Type B pancreatic cell (in vitro differentiated cells): ENCODE measurements around the gene L3MBTL1. TPM values are rescaled to one million over a fixed set of nuclear protein-coding genes. Genes with fewer than 3 reads are reported as not detected.

ENCODE experiments used
- DNase-seq: peaks from one replicate; pipeline ENCODE4 v3.0.0; 2021; ENCODE audit warnings: mixed read lengths; ENCODE audit not compliant: unreplicated experiment; ENCODE audit errors: extremely low spot score
- H3K27ac Mint-ChIP-seq: 2 replicates; pipeline ENCODE4 v1.8.0; 2021; ENCODE audit warnings: mild to moderate bottlenecking, mixed read lengths
- H3K27me3 Mint-ChIP-seq: 2 replicates; pipeline ENCODE4 v1.8.0; 2021; ENCODE audit warnings: mixed read lengths
- H3K36me3 Mint-ChIP-seq: 2 replicates; pipeline ENCODE4 v1.8.0; 2021; ENCODE audit warnings: mixed read lengths
- H3K4me1 Mint-ChIP-seq: one replicate; pipeline ENCODE4 v1.8.0; 2021; ENCODE audit warnings: mixed read lengths; ENCODE audit not compliant: unreplicated experiment
- H3K4me3 Mint-ChIP-seq: 2 replicates; pipeline ENCODE4 v1.8.0; 2021; ENCODE audit warnings: mild to moderate bottlenecking, mixed read lengths
- H3K9me3 Mint-ChIP-seq: 2 replicates; pipeline ENCODE4 v1.8.0; 2021; ENCODE audit warnings: mixed read lengths
- total RNA-seq: library from RNA; stranded (reverse); gene quantifications from 2 replicates; pipeline ENCODE4 v1.2.1, GENCODE V29; 2021; ENCODE audit warnings: low replicate concordance
- TF ChIP-seq, protein P1 (sequence below): fragments of 200-600 bp; sonication (generic); conservative IDR thresholded peaks from 2 replicates; pipeline ENCODE4 v1.5.0; 2021; ENCODE audit warnings: antibody characterized with exemption, mild to moderate bottlenecking

Gene L3MBTL1
- total RNA-seq, 1 donor from 2014 or later: 23.1 TPM

DNA sequence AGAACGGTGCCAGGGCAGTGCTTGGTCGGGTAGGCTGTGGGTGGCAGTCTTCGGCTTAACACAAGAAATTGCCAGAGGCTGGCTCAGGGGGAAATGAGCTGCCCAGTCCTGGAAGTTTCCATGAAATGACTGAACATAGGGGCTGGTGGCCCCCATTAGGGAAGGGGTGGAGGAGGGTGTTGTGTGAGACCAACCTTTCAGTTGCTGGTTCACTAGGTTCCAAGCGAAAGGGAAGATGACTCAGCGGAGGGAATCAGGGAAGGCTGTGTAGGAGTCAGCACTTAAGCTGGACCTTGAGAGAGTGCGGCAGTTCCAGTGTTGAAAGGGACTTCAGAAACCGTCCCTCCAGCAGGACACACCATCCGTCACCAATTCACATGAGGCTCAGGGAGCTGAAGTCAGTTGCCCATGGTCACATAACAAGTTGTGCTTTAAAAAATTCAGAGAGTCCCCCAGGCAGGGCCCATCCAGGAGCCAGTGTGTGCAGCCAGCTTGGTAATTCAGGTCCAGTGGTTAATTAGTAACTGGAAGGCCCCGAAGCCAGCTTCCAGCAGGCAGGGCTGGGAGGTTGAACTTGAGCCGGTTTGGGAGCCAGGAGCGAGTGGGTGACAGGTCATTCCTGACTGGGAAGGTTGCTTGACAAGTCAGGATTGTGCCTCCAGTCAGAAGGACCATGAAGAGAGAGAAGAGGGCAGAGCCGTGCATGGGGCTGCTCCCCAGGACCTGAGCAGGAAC lies 51.1 kb downstream of the L3MBTL1 start, which contains the start of gene SGK2:
Gene SGK2 (plus strand): TSS at position 616 of the 735 bp plus-strand sequence. CDS start 7,469 bp downstream, outside the sequence.
- no peaks in the 10 kb centered on the region for H3K36me3 Mint-ChIP-seq
- H3K27me3 Mint-ChIP-seq: no peaks in the 10 kb centered on the region
- H3K4me3 Mint-ChIP-seq: peak within 1 kb of the TSS; percentile 69
- DNase-seq: no peak
- H3K4me1 Mint-ChIP-seq: peaks cover 14% of the 10 kb centered on the region
- H3K9me3 Mint-ChIP-seq: no peaks in the 10 kb centered on the region
- TF ChIP-seq, protein P1, sequence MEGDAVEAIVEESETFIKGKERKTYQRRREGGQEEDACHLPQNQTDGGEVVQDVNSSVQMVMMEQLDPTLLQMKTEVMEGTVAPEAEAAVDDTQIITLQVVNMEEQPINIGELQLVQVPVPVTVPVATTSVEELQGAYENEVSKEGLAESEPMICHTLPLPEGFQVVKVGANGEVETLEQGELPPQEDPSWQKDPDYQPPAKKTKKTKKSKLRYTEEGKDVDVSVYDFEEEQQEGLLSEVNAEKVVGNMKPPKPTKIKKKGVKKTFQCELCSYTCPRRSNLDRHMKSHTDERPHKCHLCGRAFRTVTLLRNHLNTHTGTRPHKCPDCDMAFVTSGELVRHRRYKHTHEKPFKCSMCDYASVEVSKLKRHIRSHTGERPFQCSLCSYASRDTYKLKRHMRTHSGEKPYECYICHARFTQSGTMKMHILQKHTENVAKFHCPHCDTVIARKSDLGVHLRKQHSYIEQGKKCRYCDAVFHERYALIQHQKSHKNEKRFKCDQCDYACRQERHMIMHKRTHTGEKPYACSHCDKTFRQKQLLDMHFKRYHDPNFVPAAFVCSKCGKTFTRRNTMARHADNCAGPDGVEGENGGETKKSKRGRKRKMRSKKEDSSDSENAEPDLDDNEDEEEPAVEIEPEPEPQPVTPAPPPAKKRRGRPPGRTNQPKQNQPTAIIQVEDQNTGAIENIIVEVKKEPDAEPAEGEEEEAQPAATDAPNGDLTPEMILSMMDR: no peak
- H3K27ac Mint-ChIP-seq: peak within 1 kb of the TSS; percentile 91

DNA sequence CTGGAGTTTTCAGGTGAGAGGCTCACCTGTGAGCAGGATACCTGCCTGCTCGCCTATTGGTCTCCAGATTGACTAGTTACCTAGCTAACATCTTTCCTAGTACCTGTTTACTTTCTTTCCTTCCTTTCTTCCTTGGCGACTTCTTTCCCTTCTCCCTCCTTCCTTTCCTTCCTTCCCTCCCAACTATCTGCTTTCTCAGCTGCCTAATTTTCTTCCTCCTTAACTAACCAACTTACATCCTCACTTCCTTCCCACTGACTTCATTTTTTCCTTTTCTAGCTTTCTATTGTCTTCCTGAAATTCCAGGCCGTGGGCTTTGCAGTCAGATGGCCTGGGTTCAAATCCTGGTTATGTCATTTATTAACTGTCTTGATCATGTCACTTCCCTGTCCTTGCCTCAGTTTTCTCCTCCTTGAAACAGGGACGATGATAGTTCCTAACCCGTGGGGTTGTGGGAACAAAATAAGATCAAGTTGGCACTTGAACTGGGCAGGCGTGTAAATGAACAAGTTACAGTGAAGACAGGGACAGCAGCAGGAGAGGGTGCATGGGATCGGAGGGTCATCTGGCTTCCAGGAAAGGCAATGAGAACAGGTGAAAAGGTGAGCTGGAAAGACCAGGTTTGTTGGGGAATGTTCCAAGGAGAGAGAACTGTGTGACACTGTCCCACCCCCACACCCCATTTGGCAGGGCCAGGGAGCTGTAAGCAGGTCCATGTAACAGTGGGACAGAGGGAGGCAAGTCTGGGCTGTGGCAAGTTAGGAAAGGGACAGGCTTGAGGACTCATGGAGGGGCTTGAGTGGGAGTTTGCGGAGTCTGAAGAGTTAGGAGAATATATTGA lies 51.9 kb downstream of the L3MBTL1 start:
- no peaks in the 10 kb centered on the region for H3K27me3 Mint-ChIP-seq
- TF ChIP-seq, protein P1: no peak
- H3K4me1 Mint-ChIP-seq: peaks cover 14% of the 10 kb centered on the region
- H3K36me3 Mint-ChIP-seq: no peaks in the 10 kb centered on the region
- peak overlapping the region; percentile 91 for H3K27ac Mint-ChIP-seq
- H3K9me3 Mint-ChIP-seq: no peaks in the 10 kb centered on the region
- no peak for DNase-seq
- H3K4me3 Mint-ChIP-seq: peak overlapping the region; percentile 40

DNA sequence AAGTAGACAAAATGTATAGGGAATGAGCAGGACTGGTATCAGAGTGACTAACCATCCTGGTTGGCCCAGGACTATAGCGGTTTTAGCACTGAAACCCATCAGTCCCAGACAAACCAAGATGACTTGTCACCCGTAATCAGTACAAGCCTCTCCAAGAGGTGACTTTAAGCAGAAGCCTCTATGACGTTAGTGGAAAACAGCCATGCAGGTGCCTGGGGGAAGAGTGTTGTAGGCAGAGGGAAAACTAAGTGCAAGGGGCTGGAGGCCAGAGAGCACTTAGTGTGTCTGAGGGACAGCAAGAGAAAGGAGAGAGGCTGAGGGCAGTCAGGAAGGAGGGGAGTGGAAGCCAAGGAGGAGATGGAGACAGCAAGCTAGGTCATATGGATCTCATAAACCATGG lies 53.5 kb downstream of the L3MBTL1 start:
- Mint-ChIP-seq H3K4me1 (peaks cover 14% of the 10 kb centered on the region), H3K27ac (no peak overlapping the region), H3K36me3 (no peaks in the 10 kb centered on the region), H3K9me3 (no peaks in the 10 kb centered on the region), H3K27me3 (no peaks in the 10 kb centered on the region), H3K4me3 (no peak overlapping the region)
- TF ChIP-seq, protein P1: no peak
- DNase-seq: no peak

DNA sequence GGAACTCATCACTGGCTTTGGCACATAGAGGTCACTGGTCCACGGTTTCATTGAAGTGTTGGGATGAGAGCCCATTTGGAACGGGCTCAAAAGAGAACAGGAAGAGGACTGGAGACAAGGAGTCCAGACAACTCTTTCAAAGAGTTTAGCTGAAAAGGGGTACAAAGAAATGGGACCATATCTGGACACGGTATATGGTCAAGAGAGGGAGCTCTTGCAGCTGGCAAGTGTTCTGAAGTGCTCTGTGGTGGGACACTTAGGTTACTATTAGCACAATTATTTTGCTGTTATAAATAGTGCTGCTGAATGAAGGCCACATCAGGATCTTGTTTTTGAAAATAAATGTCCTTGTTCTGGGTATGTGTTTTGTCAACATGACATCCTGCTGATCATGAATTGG lies 55.9 kb downstream of the L3MBTL1 start:
- no peak overlapping the region for H3K4me3 Mint-ChIP-seq
- no peak overlapping the region for H3K27ac Mint-ChIP-seq
- TF ChIP-seq, protein P1: no peak
- peaks cover 5% of the 10 kb centered on the region for H3K4me1 Mint-ChIP-seq
- no peaks in the 10 kb centered on the region for H3K36me3 Mint-ChIP-seq
- DNase-seq: no peak
- H3K9me3 Mint-ChIP-seq: no peaks in the 10 kb centered on the region
- H3K27me3 Mint-ChIP-seq: no peaks in the 10 kb centered on the region

DNA sequence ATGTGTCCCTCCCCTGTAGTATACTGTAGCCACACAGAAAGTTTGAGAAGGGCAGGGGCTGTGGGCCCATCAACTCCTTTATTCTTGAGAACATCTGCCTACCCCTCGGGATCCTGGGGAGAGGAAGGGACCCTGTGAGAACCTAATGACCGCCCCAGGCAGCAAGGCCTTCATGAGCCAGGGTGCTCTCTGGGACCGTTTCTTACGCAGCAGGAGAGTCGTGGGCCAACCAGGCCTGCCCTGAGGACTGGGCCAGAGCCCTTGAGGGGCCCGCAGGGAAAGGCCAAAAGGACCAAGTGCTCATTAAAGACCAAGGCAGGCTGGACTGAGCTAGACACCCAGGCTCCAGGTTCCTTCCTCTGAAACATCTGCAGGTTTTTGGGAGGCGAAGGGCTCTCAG lies 56.5 kb downstream of the L3MBTL1 start:
- Mint-ChIP-seq H3K27me3 (no peaks in the 10 kb centered on the region), H3K4me3 (no peak overlapping the region), H3K36me3 (no peaks in the 10 kb centered on the region), H3K4me1 (no peaks in the 10 kb centered on the region), H3K27ac (no peak overlapping the region), H3K9me3 (no peaks in the 10 kb centered on the region)
- DNase-seq: no peak
- TF ChIP-seq, protein P1: no peak
